ENCODE data around the gene QRICH1. TPM values are rescaled to one million over a fixed set of nuclear protein-coding genes. Genes with fewer than 3 reads are reported as not detected.

Gene QRICH1
- total and polyA plus RNA-seq, 2 of the 13 experiments (the other 11 are each of a cell fraction or from before 2014, with no cell fraction given), result 52.6 to 102 TPM

- TF ChIP-seq ARNTL (CRISPR knock-in tag; IDR thresholded peaks at IDR 0.05), result no peak
- no peak for TF ChIP-seq HNRNPUL1 (IDR thresholded peaks at IDR 0.05; ENCODE audit: low read depth, low read length)
- TF ChIP-seq ZNF33A (CRISPR knock-in tag; IDR thresholded peaks at IDR 0.05; ENCODE audit: borderline replicate concordance), result no peak
- no peak for TF ChIP-seq ZKSCAN5 (CRISPR knock-in tag; IDR thresholded peaks at IDR 0.05)
- TF ChIP-seq MATR3 (CRISPR knock-in tag; IDR thresholded peaks at IDR 0.05), result no peak
- TF ChIP-seq ZFP82 (CRISPR knock-in tag; IDR thresholded peaks at IDR 0.05; ENCODE audit: borderline replicate concordance), result no peak
- TF ChIP-seq, protein P1, sequence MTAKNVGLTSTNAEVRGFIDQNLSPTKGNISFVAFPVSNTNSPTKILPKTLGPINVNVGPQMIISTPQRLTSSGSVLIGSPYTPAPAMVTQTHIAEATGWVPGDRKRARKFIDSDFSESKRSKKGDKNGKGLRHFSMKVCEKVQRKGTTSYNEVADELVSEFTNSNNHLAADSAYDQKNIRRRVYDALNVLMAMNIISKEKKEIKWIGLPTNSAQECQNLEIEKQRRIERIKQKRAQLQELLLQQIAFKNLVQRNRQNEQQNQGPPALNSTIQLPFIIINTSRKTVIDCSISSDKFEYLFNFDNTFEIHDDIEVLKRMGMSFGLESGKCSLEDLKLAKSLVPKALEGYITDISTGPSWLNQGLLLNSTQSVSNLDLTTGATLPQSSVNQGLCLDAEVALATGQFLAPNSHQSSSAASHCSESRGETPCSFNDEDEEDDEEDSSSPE (CRISPR knock-in tag; IDR thresholded peaks at IDR 0.05), result peak; percentile 38; the same call in 1 of the 2 replicates
- TF ChIP-seq NR2F1 (CRISPR knock-in tag; IDR thresholded peaks at IDR 0.05), result no peak
- TF ChIP-seq YEATS2 (CRISPR knock-in tag; IDR thresholded peaks at IDR 0.05; ENCODE audit: borderline replicate concordance), result no peak
- TF ChIP-seq ATM (IDR thresholded peaks at IDR 0.05; ENCODE audit: borderline replicate concordance), result no peak
- TF ChIP-seq, protein P2, sequence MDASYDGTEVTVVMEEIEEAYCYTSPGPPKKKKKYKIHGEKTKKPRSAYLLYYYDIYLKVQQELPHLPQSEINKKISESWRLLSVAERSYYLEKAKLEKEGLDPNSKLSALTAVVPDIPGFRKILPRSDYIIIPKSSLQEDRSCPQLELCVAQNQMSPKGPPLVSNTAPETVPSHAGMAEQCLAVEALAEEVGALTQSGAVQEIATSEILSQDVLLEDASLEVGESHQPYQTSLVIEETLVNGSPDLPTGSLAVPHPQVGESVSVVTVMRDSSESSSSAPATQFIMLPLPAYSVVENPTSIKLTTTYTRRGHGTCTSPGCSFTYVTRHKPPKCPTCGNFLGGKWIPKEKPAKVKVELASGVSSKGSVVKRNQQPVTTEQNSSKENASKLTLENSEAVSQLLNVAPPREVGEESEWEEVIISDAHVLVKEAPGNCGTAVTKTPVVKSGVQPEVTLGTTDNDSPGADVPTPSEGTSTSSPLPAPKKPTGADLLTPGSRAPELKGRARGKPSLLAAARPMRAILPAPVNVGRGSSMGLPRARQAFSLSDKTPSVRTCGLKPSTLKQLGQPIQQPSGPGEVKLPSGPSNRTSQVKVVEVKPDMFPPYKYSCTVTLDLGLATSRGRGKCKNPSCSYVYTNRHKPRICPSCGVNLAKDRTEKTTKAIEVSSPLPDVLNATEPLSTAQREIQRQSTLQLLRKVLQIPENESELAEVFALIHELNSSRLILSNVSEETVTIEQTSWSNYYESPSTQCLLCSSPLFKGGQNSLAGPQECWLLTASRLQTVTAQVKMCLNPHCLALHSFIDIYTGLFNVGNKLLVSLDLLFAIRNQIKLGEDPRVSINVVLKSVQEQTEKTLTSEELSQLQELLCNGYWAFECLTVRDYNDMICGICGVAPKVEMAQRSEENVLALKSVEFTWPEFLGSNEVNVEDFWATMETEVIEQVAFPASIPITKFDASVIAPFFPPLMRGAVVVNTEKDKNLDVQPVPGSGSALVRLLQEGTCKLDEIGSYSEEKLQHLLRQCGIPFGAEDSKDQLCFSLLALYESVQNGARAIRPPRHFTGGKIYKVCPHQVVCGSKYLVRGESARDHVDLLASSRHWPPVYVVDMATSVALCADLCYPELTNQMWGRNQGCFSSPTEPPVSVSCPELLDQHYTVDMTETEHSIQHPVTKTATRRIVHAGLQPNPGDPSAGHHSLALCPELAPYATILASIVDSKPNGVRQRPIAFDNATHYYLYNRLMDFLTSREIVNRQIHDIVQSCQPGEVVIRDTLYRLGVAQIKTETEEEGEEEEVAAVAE (CRISPR knock-in tag; IDR thresholded peaks at IDR 0.05; ENCODE audit: borderline replicate concordance), result no peak
- no peak for TF ChIP-seq REL (CRISPR knock-in tag; conservative IDR thresholded peaks at IDR 0.05)
- no peak for TF ChIP-seq SRSF4 (IDR thresholded peaks at IDR 0.05; ENCODE audit: low read depth, low read length, poor library complexity, severe bottlenecking)
- no peak for TF ChIP-seq NAIF1 (CRISPR knock-in tag; IDR thresholded peaks at IDR 0.05; ENCODE audit: borderline replicate concordance)
- TF ChIP-seq, protein P3, sequence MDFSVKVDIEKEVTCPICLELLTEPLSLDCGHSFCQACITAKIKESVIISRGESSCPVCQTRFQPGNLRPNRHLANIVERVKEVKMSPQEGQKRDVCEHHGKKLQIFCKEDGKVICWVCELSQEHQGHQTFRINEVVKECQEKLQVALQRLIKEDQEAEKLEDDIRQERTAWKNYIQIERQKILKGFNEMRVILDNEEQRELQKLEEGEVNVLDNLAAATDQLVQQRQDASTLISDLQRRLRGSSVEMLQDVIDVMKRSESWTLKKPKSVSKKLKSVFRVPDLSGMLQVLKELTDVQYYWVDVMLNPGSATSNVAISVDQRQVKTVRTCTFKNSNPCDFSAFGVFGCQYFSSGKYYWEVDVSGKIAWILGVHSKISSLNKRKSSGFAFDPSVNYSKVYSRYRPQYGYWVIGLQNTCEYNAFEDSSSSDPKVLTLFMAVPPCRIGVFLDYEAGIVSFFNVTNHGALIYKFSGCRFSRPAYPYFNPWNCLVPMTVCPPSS (IDR thresholded peaks at IDR 0.05), result no peak
- no peak for TF ChIP-seq NR0B2 (CRISPR knock-in tag; IDR thresholded peaks at IDR 0.05)
- TF ChIP-seq HNRNPK (IDR thresholded peaks at IDR 0.05; ENCODE audit: low read depth, low read length, poor library complexity, severe bottlenecking), result peak; percentile 34
- no peak for TF ChIP-seq KLF12 (CRISPR knock-in tag; IDR thresholded peaks at IDR 0.05; ENCODE audit: borderline replicate concordance)
- TF ChIP-seq IRF2 (CRISPR knock-in tag; IDR thresholded peaks at IDR 0.05), result no peak
- no peak for TF ChIP-seq XBP1 (CRISPR knock-in tag; IDR thresholded peaks at IDR 0.05)
- TF ChIP-seq EHMT2 (IDR thresholded peaks at IDR 0.05; ENCODE audit: borderline replicate concordance, low read depth, low read length), result no peak
- peak; percentile 46; the same call in 1 of the 2 replicates for TF ChIP-seq PHF8 (CRISPR knock-in tag; IDR thresholded peaks at IDR 0.05)
- TF ChIP-seq ZNF670 (CRISPR knock-in tag; IDR thresholded peaks at IDR 0.05; ENCODE audit: borderline replicate concordance), result no peak
These were observed 39.5 kb upstream of the QRICH1 start (continued) for GRCh38 chr3:49133226-49133951.

All from HepG2 (cell line).